Neural cell (in vitro differentiated cells): ENCODE measurements around the gene EHBP1. TPM values are rescaled to one million over a fixed set of nuclear protein-coding genes. Genes with fewer than 3 reads are reported as not detected.

ENCODE experiments used
- H2AFZ ChIP-seq: fragments of 200-600, 300-800 bp; sonication (generic), shearing (Covaris generic); 2 replicates; pipeline ENCODE4 v1.6.0; 2014; ENCODE audit warnings: low read depth, mild to moderate bottlenecking, antibody characterized with exemption, low read length, moderate library complexity
- H3F3A ChIP-seq: fragments of 200-600 bp; shearing (Covaris generic); 2 replicates; pipeline ENCODE4 v1.6.1; 2016; ENCODE audit warnings: mild to moderate bottlenecking, moderate library complexity, mixed read lengths, antibody characterized with exemption, low read length; ENCODE audit not compliant: insufficient read depth, poor library complexity, severe bottlenecking
- H3K27ac ChIP-seq: fragments of 200-600, 300-800 bp; sonication (generic), shearing (Covaris generic); 2 replicates; pipeline ENCODE4 v1.5.1; 2014; ENCODE audit warnings: mild to moderate bottlenecking, low read length, moderate library complexity
- H3K27me3 ChIP-seq: fragments of 300-800, 200-600 bp; sonication (generic), shearing (Covaris generic); 2 replicates; pipeline ENCODE4 v1.6.0; 2014; ENCODE audit warnings: mild to moderate bottlenecking, low read depth, low read length, moderate library complexity; ENCODE audit not compliant: insufficient read depth
- H3K36me3 ChIP-seq: fragments of 300-800, 200-600 bp; sonication (generic), shearing (Covaris generic); 2 replicates; pipeline ENCODE4 v1.5.1; 2014; ENCODE audit warnings: mild to moderate bottlenecking, antibody characterized with exemption, low read length, moderate library complexity; ENCODE audit not compliant: insufficient read depth
- H3K4me2 ChIP-seq: fragments of 300-800, 200-600 bp; sonication (generic), shearing (Covaris generic); 2 replicates; pipeline ENCODE4 v1.6.0; 2014; ENCODE audit warnings: mild to moderate bottlenecking, low read length
- H3K4me3 ChIP-seq: fragments of 300-800, 200-600 bp; sonication (generic), shearing (Covaris generic); 2 replicates; pipeline ENCODE4 v1.5.1; 2014; ENCODE audit warnings: mild to moderate bottlenecking, low read length, moderate library complexity
- H3K79me2 ChIP-seq: fragments of 200-600 bp; shearing (Covaris generic); replicated peaks from 2 replicates; pipeline ENCODE4 v1.6.0; 2014; ENCODE audit warnings: mild to moderate bottlenecking, low read length, moderate library complexity; ENCODE audit not compliant: insufficient read depth
- H3K9ac ChIP-seq: fragments of 300-800, 200-600 bp; sonication (generic), shearing (Covaris generic); 2 replicates; pipeline ENCODE4 v1.6.1; 2016; ENCODE audit warnings: mild to moderate bottlenecking, low read length, mixed read lengths
- H3K9me2 ChIP-seq: fragments of 200-600 bp; shearing (Covaris generic); 2 replicates; pipeline ENCODE4 v1.6.1; 2016; ENCODE audit warnings: mild to moderate bottlenecking, low read length, mixed read lengths; ENCODE audit not compliant: insufficient read depth
- H3K9me3 ChIP-seq: fragments of 200-600, 300-800 bp; sonication (generic), shearing (Covaris generic); 2 replicates; pipeline ENCODE4 v1.6.1; 2016; ENCODE audit warnings: mild to moderate bottlenecking, mixed run types, low read length, moderate library complexity, mixed read lengths
- H4K20me1 ChIP-seq: fragments of 200-600 bp; shearing (Covaris generic); 2 replicates; pipeline ENCODE4 v1.6.1; 2016; ENCODE audit warnings: mild to moderate bottlenecking, mixed run types; ENCODE audit not compliant: insufficient read depth
- EP300 ChIP-seq: fragments of 450-650 bp; conservative IDR thresholded peaks from 2 replicates; pipeline ENCODE4 v1.6.1; 2014; ENCODE audit warnings: antibody characterized with exemption, mild to moderate bottlenecking, moderate library complexity; ENCODE audit not compliant: poor library complexity, severe bottlenecking
- EZH2 ChIP-seq: fragments of 200-600, 300-800 bp; shearing (Covaris generic), sonication (generic); IDR thresholded peaks from 2 replicates; pipeline ENCODE4 v1.6.1; 2014; ENCODE audit warnings: antibody characterized with exemption, low read length, borderline replicate concordance, mild to moderate bottlenecking; ENCODE audit not compliant: insufficient read depth, poor library complexity, severe bottlenecking
- MXI1 ChIP-seq: fragments of 450-650 bp; conservative IDR thresholded peaks from 2 replicates; pipeline ENCODE4 v1.6.1; 2014; ENCODE audit warnings: antibody characterized with exemption, mild to moderate bottlenecking; ENCODE audit not compliant: poor library complexity, severe bottlenecking
- POLR2AphosphoS5 ChIP-seq: IDR thresholded peaks from 2 replicates; pipeline ENCODE4 v1.6.1; 2012
- RAD21 ChIP-seq: fragments of 450-650 bp; conservative IDR thresholded peaks from 2 replicates; pipeline ENCODE4 v1.6.1; 2014; ENCODE audit warnings: antibody characterized with exemption, mild to moderate bottlenecking, moderate library complexity
- SMC3 ChIP-seq: fragments of 450-650 bp; conservative IDR thresholded peaks from 2 replicates; pipeline ENCODE4 v1.6.1; 2014; ENCODE audit warnings: antibody characterized with exemption, mild to moderate bottlenecking, moderate library complexity; ENCODE audit not compliant: poor library complexity
- TAF1 ChIP-seq: IDR thresholded peaks from 2 replicates; pipeline ENCODE4 v1.6.1; 2012; ENCODE audit warnings: low read depth
- polyA plus RNA-seq: library from polyadenylated mRNA; depleted of rRNA; stranded (reverse); fragments of >200 nt; gene quantifications from 2 replicates; pipeline ENCODE4 v1.2.3, GENCODE V29; 2014
- TF ChIP-seq, protein P1 (sequence below): IDR thresholded peaks from 2 replicates; pipeline ENCODE4 v1.6.1; 2012; ENCODE audit warnings: borderline replicate concordance
- TF ChIP-seq, protein P2 (sequence below): fragments of 450-650 bp; IDR thresholded peaks from 2 replicates; pipeline ENCODE4 v1.5.1; 2014; ENCODE audit warnings: antibody characterized with exemption, mild to moderate bottlenecking, moderate library complexity; ENCODE audit not compliant: poor library complexity, severe bottlenecking

Gene EHBP1
- polyA plus RNA-seq, 1 donor from 2014 or later, result 52.6 TPM

DNA sequence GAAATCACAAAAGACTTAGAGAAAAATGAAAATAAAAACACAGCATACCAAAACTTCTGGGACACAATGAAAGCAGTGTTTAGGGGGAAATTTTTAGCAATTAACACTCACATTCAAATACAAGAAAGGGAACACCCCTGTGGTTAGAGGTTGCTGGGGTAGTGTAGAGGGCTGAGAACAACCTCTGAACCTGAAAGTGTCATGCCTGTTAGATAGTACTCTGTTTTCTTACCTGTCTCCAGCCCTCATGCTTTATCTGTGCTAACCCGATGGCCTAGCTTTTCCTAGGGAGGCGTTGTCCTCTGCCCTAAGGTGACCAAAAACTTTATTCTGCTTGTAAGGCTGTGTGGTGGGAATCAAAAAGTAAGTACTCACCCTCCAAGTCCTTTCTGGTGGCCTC is 222.5 kb downstream of the EHBP1 start:
- Histone ChIP-seq H2AFZ (no peak overlapping the region), H3K36me3 (peaks cover 8% of the 10 kb centered on the region), H4K20me1 (no peaks in the 10 kb centered on the region), H3K4me2 (no peak overlapping the region), H3F3A (no peaks in the 10 kb centered on the region), H3K9me3 (peaks cover 6% of the 10 kb centered on the region), H3K9me2 (no peaks in the 10 kb centered on the region), H3K79me2 (no peaks in the 10 kb centered on the region), H3K4me3 (no peak overlapping the region), H3K27me3 (no peaks in the 10 kb centered on the region), H3K27ac (no peak overlapping the region), H3K9ac (no peak overlapping the region)
- TF ChIP-seq TAF1, result no peak
- no peak for TF ChIP-seq RAD21
- TF ChIP-seq, protein P1, sequence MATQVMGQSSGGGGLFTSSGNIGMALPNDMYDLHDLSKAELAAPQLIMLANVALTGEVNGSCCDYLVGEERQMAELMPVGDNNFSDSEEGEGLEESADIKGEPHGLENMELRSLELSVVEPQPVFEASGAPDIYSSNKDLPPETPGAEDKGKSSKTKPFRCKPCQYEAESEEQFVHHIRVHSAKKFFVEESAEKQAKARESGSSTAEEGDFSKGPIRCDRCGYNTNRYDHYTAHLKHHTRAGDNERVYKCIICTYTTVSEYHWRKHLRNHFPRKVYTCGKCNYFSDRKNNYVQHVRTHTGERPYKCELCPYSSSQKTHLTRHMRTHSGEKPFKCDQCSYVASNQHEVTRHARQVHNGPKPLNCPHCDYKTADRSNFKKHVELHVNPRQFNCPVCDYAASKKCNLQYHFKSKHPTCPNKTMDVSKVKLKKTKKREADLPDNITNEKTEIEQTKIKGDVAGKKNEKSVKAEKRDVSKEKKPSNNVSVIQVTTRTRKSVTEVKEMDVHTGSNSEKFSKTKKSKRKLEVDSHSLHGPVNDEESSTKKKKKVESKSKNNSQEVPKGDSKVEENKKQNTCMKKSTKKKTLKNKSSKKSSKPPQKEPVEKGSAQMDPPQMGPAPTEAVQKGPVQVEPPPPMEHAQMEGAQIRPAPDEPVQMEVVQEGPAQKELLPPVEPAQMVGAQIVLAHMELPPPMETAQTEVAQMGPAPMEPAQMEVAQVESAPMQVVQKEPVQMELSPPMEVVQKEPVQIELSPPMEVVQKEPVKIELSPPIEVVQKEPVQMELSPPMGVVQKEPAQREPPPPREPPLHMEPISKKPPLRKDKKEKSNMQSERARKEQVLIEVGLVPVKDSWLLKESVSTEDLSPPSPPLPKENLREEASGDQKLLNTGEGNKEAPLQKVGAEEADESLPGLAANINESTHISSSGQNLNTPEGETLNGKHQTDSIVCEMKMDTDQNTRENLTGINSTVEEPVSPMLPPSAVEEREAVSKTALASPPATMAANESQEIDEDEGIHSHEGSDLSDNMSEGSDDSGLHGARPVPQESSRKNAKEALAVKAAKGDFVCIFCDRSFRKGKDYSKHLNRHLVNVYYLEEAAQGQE, result no peak
- no peak for TF ChIP-seq SMC3
- TF ChIP-seq POLR2AphosphoS5, result no peak
- no peak for TF ChIP-seq EZH2

DNA sequence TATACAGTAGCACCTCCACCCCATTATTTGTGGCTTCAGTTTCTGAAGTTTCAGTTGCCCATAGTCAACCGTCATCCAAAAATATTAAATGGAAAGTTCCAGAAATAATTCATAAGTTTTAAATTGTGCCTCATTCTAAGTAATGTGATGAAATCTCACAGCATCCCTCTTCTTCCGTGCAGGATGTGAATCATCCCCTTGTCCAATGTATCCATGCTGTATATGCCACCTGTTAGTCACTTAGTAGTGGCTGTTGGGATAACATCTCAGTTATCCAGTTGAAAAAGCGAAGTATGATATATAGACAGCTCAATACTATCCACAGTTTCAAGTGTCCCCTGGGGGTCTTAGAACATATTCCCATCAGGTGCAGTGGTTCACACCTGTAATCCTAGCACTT is 226.0 kb downstream of the EHBP1 start:
- no peak overlapping the region for H3K9ac ChIP-seq
- H3K9me3 ChIP-seq, result no peaks in the 10 kb centered on the region
- no peak overlapping the region for H3K4me3 ChIP-seq
- H3K27me3 ChIP-seq, result no peaks in the 10 kb centered on the region
- H2AFZ ChIP-seq, result no peak overlapping the region
- H3K27ac ChIP-seq, result no peak overlapping the region
- H3K9me2 ChIP-seq, result no peaks in the 10 kb centered on the region
- H4K20me1 ChIP-seq, result no peaks in the 10 kb centered on the region
- H3K4me2 ChIP-seq, result no peak overlapping the region
- no peaks in the 10 kb centered on the region for H3K79me2 ChIP-seq
- TF ChIP-seq, protein P1, result no peak
- TF ChIP-seq RAD21, result no peak
- H3K36me3 ChIP-seq, result no peaks in the 10 kb centered on the region
- no peaks in the 10 kb centered on the region for H3F3A ChIP-seq

DNA sequence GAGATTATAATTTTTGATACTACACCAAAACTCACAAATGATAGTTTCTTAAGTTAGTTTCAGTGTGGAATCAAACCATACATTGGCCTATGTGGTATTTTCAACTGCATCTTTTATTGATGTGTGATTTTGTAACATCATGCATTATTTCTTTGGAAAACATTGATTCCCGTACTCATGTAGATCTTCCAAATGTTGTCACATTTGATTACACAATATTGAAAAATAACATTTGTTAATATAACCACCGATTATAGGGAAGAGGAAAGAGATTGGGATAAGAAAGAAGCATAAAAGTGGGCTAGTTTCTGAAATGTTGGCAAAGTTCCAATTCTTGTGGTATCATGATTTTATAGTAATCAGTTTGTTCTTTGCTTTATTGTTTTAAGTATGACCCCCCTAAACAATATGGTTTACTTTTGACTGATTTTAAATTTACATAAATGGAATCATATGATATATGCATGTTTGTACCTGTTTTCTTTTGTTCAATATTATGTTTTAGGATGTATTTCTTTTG is 227.9 kb downstream of the EHBP1 start:
- no peak overlapping the region for H3K4me3 ChIP-seq

More for the DNA sequence above, 227.9 kb downstream of the EHBP1 start:
- H3K9ac ChIP-seq, result no peak overlapping the region
- no peaks in the 10 kb centered on the region for H3F3A ChIP-seq
- H3K9me2 ChIP-seq, result no peaks in the 10 kb centered on the region
- H3K27me3 ChIP-seq, result no peaks in the 10 kb centered on the region
- no peaks in the 10 kb centered on the region for H3K79me2 ChIP-seq
- H3K27ac ChIP-seq, result no peak overlapping the region
- H4K20me1 ChIP-seq, result no peaks in the 10 kb centered on the region
- TF ChIP-seq MXI1 (no peak), SMC3 (no peak), TAF1 (no peak), POLR2AphosphoS5 (no peak), EP300 (no peak), RAD21 (no peak)
- TF ChIP-seq, protein P2, sequence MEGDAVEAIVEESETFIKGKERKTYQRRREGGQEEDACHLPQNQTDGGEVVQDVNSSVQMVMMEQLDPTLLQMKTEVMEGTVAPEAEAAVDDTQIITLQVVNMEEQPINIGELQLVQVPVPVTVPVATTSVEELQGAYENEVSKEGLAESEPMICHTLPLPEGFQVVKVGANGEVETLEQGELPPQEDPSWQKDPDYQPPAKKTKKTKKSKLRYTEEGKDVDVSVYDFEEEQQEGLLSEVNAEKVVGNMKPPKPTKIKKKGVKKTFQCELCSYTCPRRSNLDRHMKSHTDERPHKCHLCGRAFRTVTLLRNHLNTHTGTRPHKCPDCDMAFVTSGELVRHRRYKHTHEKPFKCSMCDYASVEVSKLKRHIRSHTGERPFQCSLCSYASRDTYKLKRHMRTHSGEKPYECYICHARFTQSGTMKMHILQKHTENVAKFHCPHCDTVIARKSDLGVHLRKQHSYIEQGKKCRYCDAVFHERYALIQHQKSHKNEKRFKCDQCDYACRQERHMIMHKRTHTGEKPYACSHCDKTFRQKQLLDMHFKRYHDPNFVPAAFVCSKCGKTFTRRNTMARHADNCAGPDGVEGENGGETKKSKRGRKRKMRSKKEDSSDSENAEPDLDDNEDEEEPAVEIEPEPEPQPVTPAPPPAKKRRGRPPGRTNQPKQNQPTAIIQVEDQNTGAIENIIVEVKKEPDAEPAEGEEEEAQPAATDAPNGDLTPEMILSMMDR, result no peak
- TF ChIP-seq, protein P1, result no peak
- H3K36me3 ChIP-seq, result no peaks in the 10 kb centered on the region
- no peak overlapping the region for H2AFZ ChIP-seq
- H3K4me2 ChIP-seq, result no peak overlapping the region
- no peaks in the 10 kb centered on the region for H3K9me3 ChIP-seq
